Sigmoid colon (tissue), 7 donors: ENCODE data around the gene KDR. TPM values are rescaled to one million over a fixed set of nuclear protein-coding genes. Genes with fewer than 3 reads are reported as not detected.
A peak's percentile ranks its signal among the peaks of the same experiment; 100 is the strongest.

Source experiments
- DNase-seq: peaks from one replicate; pipeline ENCODE4 v3.0.0-alpha.2; 2019
- H3K27ac ChIP-seq, 4 donors: fragments of 200-600 bp; sonication (generic); one replicate each; pipeline ENCODE4 v1.5.1; 2016 to 2019; ENCODE audit warnings: mild to moderate bottlenecking in 1 of 4
- H3K27me3 ChIP-seq, 3 donors: fragments of 200-600 bp; sonication (generic); one replicate each; pipeline ENCODE4 v1.5.1; 2019; ENCODE audit warnings: mild to moderate bottlenecking in 1 of 3
- H3K36me3 ChIP-seq, 4 donors: fragments of 200-600 bp; sonication (generic); one replicate each; pipeline ENCODE4 v1.5.1; 2016 to 2019
- H3K4me1 ChIP-seq, 4 donors: fragments of 200-600 bp; sonication (generic); one replicate each; pipeline ENCODE4 v1.5.1; 2017 to 2019
- H3K4me3 ChIP-seq, 4 donors: fragments of 200-600 bp; sonication (generic); one replicate each; pipeline ENCODE4 v1.5.1; 2017 to 2019; ENCODE audit warnings: mild to moderate bottlenecking in 2 of 4, moderate library complexity in 1 of 4
- H3K9me3 ChIP-seq, 4 donors: fragments of 200-600 bp in 3 of 4; sonication (generic) in 3 of 4; one replicate each; pipeline versions ENCODE4 v1.5.1 to v1.6.1; 2013 to 2019
- EP300 ChIP-seq, 4 donors: sonication (generic); formaldehyde crosslinking; IDR thresholded peaks; one replicate each; pipeline ENCODE4 v1.6.1; 2017; ENCODE audit warnings: antibody characterized with exemption in 4 of 4
- POLR2A ChIP-seq, 2 donors: fragments of 450-650 bp; IDR thresholded peaks; one replicate each; pipeline ENCODE4 v1.6.1; 2016; ENCODE audit warnings: antibody characterized with exemption in 2 of 2, mild to moderate bottlenecking in 2 of 2, moderate library complexity in 2 of 2
- POLR2AphosphoS5 ChIP-seq, 4 donors: sonication (generic); formaldehyde crosslinking; IDR thresholded peaks; one replicate each; pipeline ENCODE4 v1.6.1; 2017; ENCODE audit warnings: antibody characterized with exemption in 4 of 4
- WGBS, 2 donors: extraction: QIAGEN DNeasy Blood & Tissue Kit; methylation state at CpG; one replicate each; pipeline ENCODE4 v1.1.7; 2013; 5-methylcytosine and 5-hydroxymethylcytosine counted together
- intact Hi-C: fragments of 100-400 bp; cut with DNase I; formaldehyde crosslinking; loops from one replicate; pipeline ENCODE4 v1.15.1; 2023
- polyA plus RNA-seq, 3 donors: library from polyadenylated mRNA; stranded (reverse); fragments of 200-250 nt; gene quantifications; one replicate each; pipeline ENCODE4 v1.2.3, GENCODE V29; 2013
- total RNA-seq, 4 donors: library from RNA; depleted of rRNA; stranded (reverse); fragments of >200 nt; gene quantifications; one replicate each; pipeline ENCODE4 v1.1.0, GENCODE V29; 2016
- TF ChIP-seq, protein P1 (sequence below), 4 experiments: fragments of 450-650 bp in 3 of 4; fragments of 200-600 bp in 1 of 4; IDR thresholded peaks; one replicate each; pipeline ENCODE4 v1.5.1; 2016 to 2019; ENCODE audit warnings: antibody characterized with exemption in 4 of 4, mild to moderate bottlenecking in 3 of 4, moderate library complexity in 2 of 4
- donor health status: healthy with polysubstance abuse.
- donor health status: Bipolar disorder and iron deficiency.
- donor health status: healthy.

KDR gene
- total RNA-seq (10 to 100 TPM in 3 of 4 donors, 1 to 10 TPM in 1; 9.9 to 14.2 (median 13.0) TPM), polyA plus RNA-seq (1 to 10 TPM in 2 of 3 donors, under 1 TPM in 1; 0.69 to 4.4 (median 1.2) TPM)

DNA sequence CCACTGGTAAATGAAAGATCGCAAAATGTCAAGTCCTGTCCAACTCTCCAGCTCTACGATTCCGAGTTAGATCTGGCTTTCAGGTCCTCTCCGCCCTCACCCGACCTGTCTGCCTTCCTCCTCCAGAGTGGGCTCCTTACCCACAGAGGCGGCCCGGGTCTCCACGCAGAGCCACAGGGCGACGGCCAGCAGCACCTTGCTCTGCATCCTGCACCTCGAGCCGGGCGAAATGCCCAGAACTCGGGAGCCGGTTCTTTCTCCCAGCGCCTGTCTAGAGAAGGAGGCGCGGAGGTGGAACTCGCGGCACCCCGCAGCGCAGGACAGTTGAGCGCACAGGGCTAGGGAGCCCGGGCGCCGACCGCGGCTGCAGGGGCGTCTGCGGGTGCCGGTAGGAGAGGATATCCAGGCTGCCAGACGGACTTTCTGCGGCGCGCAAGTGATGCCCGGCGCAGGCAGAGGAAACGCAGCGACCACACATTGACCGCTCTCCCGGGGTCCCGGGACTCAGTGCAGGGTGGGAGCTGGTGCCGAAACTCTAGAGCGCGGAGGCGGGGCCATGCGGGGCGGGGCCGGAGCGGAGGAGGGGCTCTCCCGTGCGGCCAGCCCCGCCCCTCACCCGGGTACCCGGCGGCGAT lies at the start of gene KDR:
Gene KDR, minus strand, starts transcription at position 509 of the 635 bp plus-strand sequence. Its CDS starts 302 bp downstream, at position 207.
- intact Hi-C loops, result no loop called here
- TF ChIP-seq POLR2AphosphoS5 (IDR thresholded peaks at IDR 0.05) (peak; percentile 53 to 76 (median 70)), EP300 (IDR thresholded peaks at IDR 0.05) (no peak)
- no peaks in the 10 kb centered on the region for H3K36me3 ChIP-seq
- H3K9me3 ChIP-seq, result no peaks in the 10 kb centered on the region
- 3 to 15% methylated on average over 57 of the region's 57 CpGs for WGBS, 2 donors
- peak within 1 kb of the TSS in 2 of 4 donors; percentile 7 to 54 for H3K27ac ChIP-seq
- no peak for DNase-seq
- H3K4me1 ChIP-seq, result peaks cover 0 to 5% (median 0%) of the 10 kb centered on the region in 4 donors
- H3K4me3 ChIP-seq, result peak within 1 kb of the TSS in 3 of 4 donors; percentile 29 to 40 (median 36)
- peaks cover 0 to 29% (median 0%) of the 10 kb centered on the region in 3 donors for H3K27me3 ChIP-seq

- Histone ChIP-seq H3K4me3 (no peak overlapping the region), H3K27me3 (no peaks in the 10 kb centered on the region), H3K4me1 (no peaks in the 10 kb centered on the region), H3K9me3 (no peaks in the 10 kb centered on the region), H3K36me3 (no peaks in the 10 kb centered on the region), H3K27ac (peak overlapping the region in 1 of 4 donors; percentile 48)
- DNase-seq, result no peak
- intact Hi-C loops, result no loop called here
- no peak for TF ChIP-seq POLR2AphosphoS5 (IDR thresholded peaks at IDR 0.05)
- TF ChIP-seq, protein P1, sequence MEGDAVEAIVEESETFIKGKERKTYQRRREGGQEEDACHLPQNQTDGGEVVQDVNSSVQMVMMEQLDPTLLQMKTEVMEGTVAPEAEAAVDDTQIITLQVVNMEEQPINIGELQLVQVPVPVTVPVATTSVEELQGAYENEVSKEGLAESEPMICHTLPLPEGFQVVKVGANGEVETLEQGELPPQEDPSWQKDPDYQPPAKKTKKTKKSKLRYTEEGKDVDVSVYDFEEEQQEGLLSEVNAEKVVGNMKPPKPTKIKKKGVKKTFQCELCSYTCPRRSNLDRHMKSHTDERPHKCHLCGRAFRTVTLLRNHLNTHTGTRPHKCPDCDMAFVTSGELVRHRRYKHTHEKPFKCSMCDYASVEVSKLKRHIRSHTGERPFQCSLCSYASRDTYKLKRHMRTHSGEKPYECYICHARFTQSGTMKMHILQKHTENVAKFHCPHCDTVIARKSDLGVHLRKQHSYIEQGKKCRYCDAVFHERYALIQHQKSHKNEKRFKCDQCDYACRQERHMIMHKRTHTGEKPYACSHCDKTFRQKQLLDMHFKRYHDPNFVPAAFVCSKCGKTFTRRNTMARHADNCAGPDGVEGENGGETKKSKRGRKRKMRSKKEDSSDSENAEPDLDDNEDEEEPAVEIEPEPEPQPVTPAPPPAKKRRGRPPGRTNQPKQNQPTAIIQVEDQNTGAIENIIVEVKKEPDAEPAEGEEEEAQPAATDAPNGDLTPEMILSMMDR (IDR thresholded peaks at IDR 0.05), result no peak
- TF ChIP-seq POLR2A (IDR thresholded peaks at IDR 0.05), result no peak
- TF ChIP-seq EP300 (IDR thresholded peaks at IDR 0.05), result no peak
- 11 to 51% methylated on average over 1 of the region's 1 CpG for whole genome bisulfite sequencing, 2 donors
Measured at GRCh38 chr4:55173580-55173979, 48.2 kb upstream of the KDR start.

DNA sequence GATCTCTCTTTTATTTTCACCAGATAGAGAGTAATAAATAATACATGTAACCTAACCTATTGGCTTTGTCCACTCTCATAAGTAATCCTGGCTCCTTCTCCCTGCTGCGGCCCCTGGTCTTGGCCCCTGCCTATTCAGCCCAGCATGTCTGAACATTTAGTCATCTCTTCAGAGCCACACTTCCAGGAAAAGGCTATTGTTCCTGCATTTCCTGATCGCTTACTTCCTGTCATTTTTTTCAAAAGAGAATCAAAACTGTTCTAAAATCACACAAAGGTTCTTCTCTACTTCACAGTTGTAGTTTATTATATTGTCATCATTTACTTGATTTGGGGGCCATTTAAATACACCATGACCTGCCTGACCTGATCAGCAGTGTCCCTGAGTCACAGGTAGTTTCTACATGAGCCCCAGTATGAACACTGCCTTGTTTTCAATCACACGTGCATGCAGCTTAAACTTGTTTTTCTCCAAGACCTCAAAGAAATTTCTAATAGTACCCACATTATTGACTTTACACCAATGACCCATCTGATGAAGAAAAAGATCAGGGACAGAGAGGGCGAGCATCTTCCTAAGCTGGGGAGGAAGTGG lies 47.4 kb upstream of the KDR start:
- no peak for DNase-seq
- Histone ChIP-seq H3K9me3 (no peaks in the 10 kb centered on the region), H3K36me3 (no peaks in the 10 kb centered on the region), H3K27me3 (no peaks in the 10 kb centered on the region), H3K4me1 (no peaks in the 10 kb centered on the region), H3K27ac (peak overlapping the region in 1 of 4 donors; percentile 48), H3K4me3 (no peak overlapping the region)
- TF ChIP-seq, protein P1 (IDR thresholded peaks at IDR 0.05), result no peak
- TF ChIP-seq POLR2AphosphoS5 (IDR thresholded peaks at IDR 0.05) (no peak), EP300 (IDR thresholded peaks at IDR 0.05) (no peak), POLR2A (IDR thresholded peaks at IDR 0.05) (no peak)
- intact Hi-C loops, result no loop called here
- WGBS, 2 donors, result 75 to 81% methylated on average over 4 of the region's 4 CpGs

DNA sequence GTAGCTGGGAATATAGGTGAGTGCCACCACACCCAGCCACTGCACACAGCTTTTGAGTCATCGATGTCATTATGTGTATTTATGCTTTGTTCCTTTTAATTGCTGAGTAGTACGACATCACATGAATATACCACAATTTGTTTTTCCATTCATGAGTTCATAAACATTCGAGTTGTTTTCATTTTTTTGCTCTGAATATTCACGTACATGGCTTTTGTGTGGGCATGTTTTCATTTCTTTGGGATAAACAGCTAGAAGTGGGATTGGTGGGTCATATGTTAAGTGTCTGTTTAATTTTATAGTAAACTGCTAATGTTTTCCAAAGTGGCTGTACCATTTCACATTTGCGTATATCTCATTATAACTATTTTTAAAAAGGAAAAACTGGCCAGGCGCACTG lies 45.1 kb upstream of the KDR start:
- H3K9me3 ChIP-seq, result no peaks in the 10 kb centered on the region
- DNase-seq, result no peak
- H3K36me3 ChIP-seq, result no peaks in the 10 kb centered on the region
- intact Hi-C loops, result no loop called here
- 54 to 60% methylated on average over 6 of the region's 6 CpGs for WGBS, 2 donors
- TF ChIP-seq, protein P1 (IDR thresholded peaks at IDR 0.05), result no peak
- TF ChIP-seq POLR2AphosphoS5 (IDR thresholded peaks at IDR 0.05) (no peak), EP300 (IDR thresholded peaks at IDR 0.05) (no peak), POLR2A (IDR thresholded peaks at IDR 0.05) (no peak)
- H3K4me1 ChIP-seq, result no peaks in the 10 kb centered on the region
- H3K4me3 ChIP-seq, result no peak overlapping the region
- no peak overlapping the region for H3K27ac ChIP-seq
- H3K27me3 ChIP-seq, result no peaks in the 10 kb centered on the region

- intact Hi-C loops, result no loop called here
- 25 to 44% methylated on average over 12 of the region's 12 CpGs for WGBS, 2 donors
- no peak overlapping the region for H3K27ac ChIP-seq
- TF ChIP-seq POLR2AphosphoS5 (IDR thresholded peaks at IDR 0.05) (no peak), EP300 (IDR thresholded peaks at IDR 0.05) (no peak), POLR2A (IDR thresholded peaks at IDR 0.05) (no peak)
- TF ChIP-seq, protein P1 (IDR thresholded peaks at IDR 0.05), result no peak
- no peaks in the 10 kb centered on the region for H3K4me1 ChIP-seq
- no peaks in the 10 kb centered on the region for H3K9me3 ChIP-seq
- DNase-seq, result no peak
- H3K36me3 ChIP-seq, result no peaks in the 10 kb centered on the region
- H3K4me3 ChIP-seq, result no peak overlapping the region
- H3K27me3 ChIP-seq, result no peaks in the 10 kb centered on the region
Measured at GRCh38 chr4:55169352-55169961, 44.1 kb upstream of the KDR start.
